ENCODE data around the gene UBE2Q1. TPM values are rescaled to one million over a fixed set of nuclear protein-coding genes. Genes with fewer than 3 reads are reported as not detected.

The UBE2Q1 gene
- polyA plus RNA-seq, 1 donor from 2014 or later: 9.0 TPM

Other genes with a start within 250 kb of the UBE2Q1 start
- gene AQP10, start 237.6 kb downstream of the UBE2Q1 start, polyA plus RNA-seq: not detected
- gene ATP8B2, start 233.1 kb downstream of the UBE2Q1 start, polyA plus RNA-seq: 20.7 TPM
- gene IL6R, start 153.3 kb downstream of the UBE2Q1 start, polyA plus RNA-seq: 6.8 TPM
- not detected for gene TDRD10, start 56.4 kb downstream of the UBE2Q1 start, polyA plus RNA-seq
- not detected for gene SHE, start 56.2 kb downstream of the UBE2Q1 start, polyA plus RNA-seq
- gene CHRNB2, start 9.1 kb upstream of the UBE2Q1 start, polyA plus RNA-seq: 0.04 TPM
- 141 TPM for gene ADAR, start 49.5 kb upstream of the UBE2Q1 start, polyA plus RNA-seq

Measured in IgD-negative memory B cell (primary cell).